GM19395 (cell line): ENCODE results near the gene CXorf51A.
"Not testable (repeated sequence)": the region's sequence is repeated elsewhere in the genome, so short reads cannot be mapped to it uniquely, and the experiment has no call there.

Source experiments
- ATAC-seq: cut with Tn5 transposase; IDR thresholded peaks from one replicate; pipeline ENCODE4 v1.9.1; 2021; ENCODE audit warnings: mild to moderate bottlenecking, moderate library complexity; ENCODE audit not compliant: unreplicated experiment

CXorf51A gene

DNA sequence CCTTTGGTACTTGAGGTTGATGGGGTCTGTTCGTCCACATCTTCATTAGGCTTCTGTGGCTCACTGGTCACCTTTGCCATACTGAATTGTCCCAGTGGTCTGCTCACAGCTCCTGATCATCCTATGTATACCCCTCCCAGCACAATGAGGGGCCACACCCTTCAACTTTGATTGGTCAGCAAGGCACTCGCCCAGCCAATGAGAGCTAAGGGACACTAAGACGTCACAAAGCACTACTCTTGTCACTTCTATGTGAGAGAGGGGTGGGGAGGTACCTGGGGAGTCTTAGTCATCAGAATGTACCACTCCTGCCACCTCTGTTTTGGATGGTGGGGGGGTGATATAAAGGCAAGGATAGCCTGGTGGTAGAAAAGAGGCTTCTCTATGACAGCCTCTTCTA lies at the start of gene CXorf51A:
CXorf51A (minus strand) TSS at position 101 of the 400 bp plus-strand sequence; CDS start at position 80, 21 bp downstream.
- not testable (repeated sequence) for ATAC-seq

DNA sequence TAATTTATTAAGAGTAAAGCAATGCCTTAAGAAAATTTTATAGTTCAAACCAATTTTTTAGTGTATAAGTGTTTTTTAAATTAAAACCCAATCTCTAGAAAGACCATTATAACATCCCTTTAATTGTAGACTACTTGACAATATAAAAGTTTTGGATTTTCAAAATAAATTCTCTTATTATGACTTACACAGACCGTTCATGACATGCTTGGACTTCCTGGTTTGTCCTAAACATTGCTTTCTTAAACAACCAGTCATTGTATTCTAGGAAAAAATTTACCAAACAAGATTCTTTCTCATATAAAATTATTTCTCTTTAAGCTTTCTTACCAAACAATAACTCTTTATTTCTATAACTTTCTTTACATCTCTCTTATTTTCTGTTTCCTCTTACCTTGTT lies 49.0 kb upstream of the CXorf51A start:
- ATAC-seq, result no peak

DNA sequence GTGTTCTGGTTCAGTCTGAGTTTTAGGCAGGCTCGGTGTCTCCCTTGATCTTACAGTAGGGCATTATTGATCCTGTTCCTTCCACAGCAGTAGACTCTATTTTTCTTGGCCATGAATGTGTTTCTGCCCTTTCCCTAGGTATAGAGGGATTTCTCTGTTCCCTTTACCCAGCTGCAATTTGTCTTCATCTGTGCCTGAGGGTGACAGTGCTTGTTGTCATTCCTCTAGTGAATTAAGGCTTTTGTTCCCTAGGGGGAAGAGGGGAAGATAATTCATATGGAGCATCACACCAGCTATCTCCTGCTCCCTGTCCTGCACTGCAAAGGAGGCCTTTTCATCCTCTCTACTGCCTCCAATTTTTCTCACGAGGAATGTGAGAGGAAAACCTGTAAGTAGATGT lies 39.7 kb upstream of the CXorf51A start:
- ATAC-seq, result no peak

DNA sequence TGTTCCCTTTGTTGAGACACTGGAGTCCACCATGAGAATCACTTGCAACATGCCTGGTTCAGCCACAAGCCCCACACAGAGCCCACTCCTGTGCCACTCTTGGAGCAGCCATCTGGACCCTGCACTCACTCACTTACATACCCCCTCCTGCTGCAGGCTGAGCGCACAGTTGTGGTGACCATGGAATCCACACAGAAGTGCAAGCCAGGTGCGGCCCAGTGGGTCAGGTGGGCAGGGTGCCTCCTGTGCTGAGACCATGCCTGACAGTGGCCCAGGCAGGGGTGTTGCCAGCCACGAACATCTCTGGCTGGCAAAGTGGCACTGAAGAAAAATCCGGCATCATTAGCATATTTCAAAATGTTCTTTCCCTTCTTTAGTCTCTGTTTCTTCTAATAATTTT lies 17.4 kb upstream of the CXorf51A start:
- ATAC-seq, result no peak

DNA sequence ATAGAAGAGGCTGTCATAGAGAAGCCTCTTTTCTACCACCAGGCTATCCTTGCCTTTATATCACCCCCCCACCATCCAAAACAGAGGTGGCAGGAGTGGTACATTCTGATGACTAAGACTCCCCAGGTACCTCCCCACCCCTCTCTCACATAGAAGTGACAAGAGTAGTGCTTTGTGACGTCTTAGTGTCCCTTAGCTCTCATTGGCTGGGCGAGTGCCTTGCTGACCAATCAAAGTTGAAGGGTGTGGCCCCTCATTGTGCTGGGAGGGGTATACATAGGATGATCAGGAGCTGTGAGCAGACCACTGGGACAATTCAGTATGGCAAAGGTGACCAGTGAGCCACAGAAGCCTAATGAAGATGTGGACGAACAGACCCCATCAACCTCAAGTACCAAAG lies 5.1 kb downstream of the CXorf51A start, which contains the start of gene CXorf51B:
CXorf51B (plus strand) TSS at position 301 of the 400 bp plus-strand sequence; CDS start at position 322, 21 bp downstream.
- not testable (repeated sequence) for ATAC-seq
